DOHH2 (cell line): ENCODE results near the gene NOD1.

Source experiments
- H3F3A ChIP-seq: fragments of 200-600 bp; sonication (generic), shearing (Covaris generic); 2 replicates; pipeline ENCODE4 v1.6.0; 2016; ENCODE audit warnings: antibody characterized with exemption, mild to moderate bottlenecking; ENCODE audit not compliant: control insufficient read depth, insufficient read depth
- H3K27ac ChIP-seq: fragments of 200-600 bp; sonication (generic); 2 replicates; pipeline ENCODE4 v1.5.1; 2014; ENCODE audit warnings: low read depth, mild to moderate bottlenecking, low read length, moderate library complexity
- H3K27me3 ChIP-seq: fragments of 200-600 bp; sonication (generic); 2 replicates; pipeline ENCODE4 v1.6.1; 2014; ENCODE audit warnings: mild to moderate bottlenecking, low read length, mixed read lengths; ENCODE audit not compliant: control insufficient read depth
- H3K36me3 ChIP-seq: fragments of 200-600 bp; sonication (generic); 2 replicates; pipeline ENCODE4 v1.6.1; 2014; ENCODE audit warnings: mild to moderate bottlenecking, low read length, moderate library complexity, mixed read lengths; ENCODE audit not compliant: control insufficient read depth
- H3K4me1 ChIP-seq: fragments of 200-600 bp; sonication (generic); 2 replicates; pipeline ENCODE4 v1.6.1; 2014; ENCODE audit warnings: mild to moderate bottlenecking, low read length, mixed read lengths; ENCODE audit not compliant: control insufficient read depth
- H3K4me2 ChIP-seq: fragments of 200-600 bp; sonication (generic); 2 replicates; pipeline ENCODE4 v1.6.0; 2014; ENCODE audit warnings: mild to moderate bottlenecking, low read length, moderate library complexity
- H3K4me3 ChIP-seq: fragments of 200-600 bp; sonication (generic); 2 replicates; pipeline ENCODE4 v1.5.1; 2014; ENCODE audit warnings: mild to moderate bottlenecking, low read length, mixed read lengths
- H3K79me2 ChIP-seq: fragments of 200-600 bp; sonication (generic); 2 replicates; pipeline ENCODE4 v1.6.1; 2014; ENCODE audit warnings: mild to moderate bottlenecking, low read length, mixed read lengths; ENCODE audit not compliant: control insufficient read depth
- H3K9me2 ChIP-seq: fragments of 200-600 bp; sonication (generic); replicated peaks from 2 replicates; pipeline ENCODE4 v1.6.1; 2014; ENCODE audit warnings: mild to moderate bottlenecking, low read length, mixed read lengths; ENCODE audit not compliant: control insufficient read depth
- H3K9me3 ChIP-seq: fragments of 200-600 bp; sonication (generic); 2 replicates; pipeline ENCODE4 v1.6.1; 2014; ENCODE audit warnings: antibody characterized with exemption, low read length, mixed read lengths; ENCODE audit not compliant: control insufficient read depth, insufficient read depth
- H4K20me1 ChIP-seq: fragments of 200-600 bp; sonication (generic); 2 replicates; pipeline ENCODE4 v1.6.0; 2014; ENCODE audit warnings: low read depth, mild to moderate bottlenecking, antibody characterized with exemption, low read length, moderate library complexity; ENCODE audit not compliant: control insufficient read depth, insufficient read depth
- CTCF ChIP-seq: fragments of 200-600 bp; sonication (generic); IDR thresholded peaks from one replicate; pipeline ENCODE4 v1.5.1; 2014; ENCODE audit warnings: antibody characterized with exemption, mild to moderate bottlenecking, low read depth, low read length; ENCODE audit not compliant: poor library complexity, severe bottlenecking
- EZH2phosphoT487 ChIP-seq: fragments of 200-600 bp; sonication (generic); IDR thresholded peaks from 2 replicates; pipeline ENCODE4 v1.6.1; 2017; ENCODE audit warnings: borderline replicate concordance, mild to moderate bottlenecking, antibody characterized with exemption, low read length, moderate library complexity, mixed read lengths

The NOD1 gene

DNA sequence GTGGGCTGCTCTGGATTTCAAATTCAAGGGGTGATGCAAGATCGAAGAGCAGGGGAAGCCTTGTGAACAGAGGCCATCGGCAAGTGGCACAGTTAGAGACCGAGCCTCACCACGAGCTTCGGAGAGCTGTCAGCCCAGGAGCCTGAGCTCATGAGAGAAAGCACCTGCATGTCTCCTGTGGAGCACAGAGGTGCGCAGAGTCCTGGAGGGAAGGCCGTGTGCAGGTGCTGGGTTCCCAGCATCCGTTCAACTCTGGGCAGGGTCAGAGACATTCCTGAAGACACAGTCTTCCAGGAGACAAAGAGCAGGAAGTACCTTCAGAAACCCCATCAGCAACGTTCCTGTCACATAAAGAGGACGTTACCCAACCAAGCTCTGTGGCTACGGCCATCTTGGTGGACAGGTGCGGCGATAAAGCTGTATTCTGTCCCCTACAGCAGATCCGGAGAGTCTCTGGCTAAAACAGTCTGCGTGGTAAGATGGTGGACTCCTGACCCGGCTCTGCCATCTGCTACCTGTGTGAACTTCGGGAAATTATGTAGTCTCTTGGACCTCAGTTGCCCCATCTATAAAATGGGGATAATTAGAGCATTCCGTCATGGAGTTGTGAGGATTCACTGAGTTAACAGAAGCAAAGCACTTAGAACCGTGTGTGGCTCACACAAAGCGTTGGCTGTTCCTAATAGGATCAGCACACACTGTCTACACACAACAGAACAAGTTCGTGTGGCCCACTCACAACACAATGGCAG, 40.6 kb downstream of the NOD1 start:
- TF ChIP-seq EZH2phosphoT487 (no peak), CTCF (no peak)
- no peaks in the 10 kb centered on the region for H3K9me2 ChIP-seq
- peaks cover 20% of the 10 kb centered on the region for H3F3A ChIP-seq
- H3K4me2 ChIP-seq = peak overlapping the region; percentile 49
- peaks cover 52% of the 10 kb centered on the region for H3K4me1 ChIP-seq
- no peaks in the 10 kb centered on the region for H4K20me1 ChIP-seq
- H3K27me3 ChIP-seq = no peaks in the 10 kb centered on the region
- H3K36me3 ChIP-seq = peaks cover 15% of the 10 kb centered on the region
- H3K9me3 ChIP-seq = no peaks in the 10 kb centered on the region
- H3K4me3 ChIP-seq = 0 out of 2 replicates have a peak overlapping the region, but pooled peaks have one; percentile 4
- no peak overlapping the region for H3K27ac ChIP-seq
- no peaks in the 10 kb centered on the region for H3K79me2 ChIP-seq

DNA sequence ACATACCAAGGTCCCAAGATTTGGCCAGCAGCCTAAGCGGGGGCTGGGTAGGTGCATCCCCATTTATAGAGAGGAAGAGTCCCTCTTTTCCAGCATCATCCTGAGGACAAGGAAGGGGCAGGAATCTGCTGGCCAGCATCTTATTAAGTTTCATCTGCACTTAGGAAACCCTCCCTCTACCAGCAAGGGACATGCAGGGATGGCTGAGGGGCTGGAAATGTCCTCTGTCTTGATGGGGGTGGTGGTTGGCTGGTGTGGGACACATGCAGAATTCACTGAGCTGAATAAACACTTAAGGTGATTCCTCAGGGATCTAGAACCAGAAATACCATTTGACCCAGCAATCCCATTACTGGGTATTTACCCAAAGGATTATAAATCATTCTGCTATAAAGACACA, 42.1 kb downstream of the NOD1 start:
- Histone ChIP-seq H3K36me3 (peaks cover 23% of the 10 kb centered on the region), H3F3A (peaks cover 20% of the 10 kb centered on the region), H3K4me3 (no peak overlapping the region), H3K27me3 (no peaks in the 10 kb centered on the region), H3K4me2 (peak overlapping the region; percentile 81), H4K20me1 (no peaks in the 10 kb centered on the region), H3K4me1 (peaks cover 67% of the 10 kb centered on the region), H3K9me2 (no peaks in the 10 kb centered on the region), H3K27ac (no peak overlapping the region), H3K9me3 (peaks cover 10% of the 10 kb centered on the region), H3K79me2 (no peaks in the 10 kb centered on the region)
- no peak for TF ChIP-seq CTCF
- no peak for TF ChIP-seq EZH2phosphoT487

- H3K27me3 ChIP-seq = no peaks in the 10 kb centered on the region
Measured at GRCh38 chr7:30436046-30436445, 42.5 kb downstream of the NOD1 start.

More at GRCh38 chr7:30436046-30436445, 42.5 kb downstream of the NOD1 start:
- H3K27ac ChIP-seq = peak overlapping the region; percentile 93; the same call in 1 of the 2 replicates
- H3K79me2 ChIP-seq = no peaks in the 10 kb centered on the region
- peaks cover 71% of the 10 kb centered on the region for H3K4me1 ChIP-seq
- no peaks in the 10 kb centered on the region for H3K9me2 ChIP-seq
- H3K4me2 ChIP-seq = peak overlapping the region; percentile 81
- H4K20me1 ChIP-seq = no peaks in the 10 kb centered on the region
- peaks cover 23% of the 10 kb centered on the region for H3K36me3 ChIP-seq
- peaks cover 10% of the 10 kb centered on the region for H3K9me3 ChIP-seq
- H3F3A ChIP-seq = peaks cover 20% of the 10 kb centered on the region
- H3K4me3 ChIP-seq = no peak overlapping the region
- TF ChIP-seq EZH2phosphoT487 = no peak
- no peak for TF ChIP-seq CTCF
